HCT116 (cell line): ENCODE results near the gene ZNF750. TPM values are rescaled to one million over a fixed set of nuclear protein-coding genes. Genes with fewer than 3 reads are reported as not detected.

Experiments used
- ATAC-seq: fragments of 200-7000 bp; cut with Tn5 transposase; 2 replicates; pipeline ENCODE4 v1.9.1; 2020; ENCODE audit warnings: mild to moderate bottlenecking, moderate library complexity
- BruUV-seq: library from RNA; stranded (reverse); fragments of 400-500 nt; replicated peaks from 2 replicates; lab custom pipeline; 2021; lab: Mats Ljungman, UMichigan
- CTCF ChIA-PET: fragments of 300-600 bp; sonication (Branson Sonifier 250); formaldehyde crosslinking; loops from one replicate; lab custom pipeline; 2021; ENCODE audit warnings: antibody characterized with exemption; lab: Charles Lee
- POLR2A ChIA-PET: fragments of 300-600, 350-600 bp; sonication (Branson Sonifier 250); formaldehyde crosslinking; loops from one replicate; lab custom pipeline; 2021; ENCODE audit warnings: antibody characterized with exemption; lab: Charles Lee
- RAD21 ChIA-PET, 2 experiments: fragments of 300-600 bp; sonication (Branson Sonifier 250); formaldehyde crosslinking; loops; one replicate each; lab custom pipeline; 2023; ENCODE audit warnings: low total read pairs in 2 of 2; ENCODE audit not compliant: uncharacterized antibody in 2 of 2, unreplicated experiment in 2 of 2, low non-redundant PET in 1 of 2; lab: Charles Lee
- DNase-seq: peaks from one replicate; pipeline ENCODE4 v3.0.0-alpha.2; 2010; ENCODE audit warnings: low read depth, low spot score
- H2AFZ ChIP-seq: fragments of 200-600 bp; shearing (Covaris generic), sonication (generic); 2 replicates; pipeline ENCODE4 v1.6.1; 2017; ENCODE audit warnings: low read depth, mixed run types, mixed read lengths, antibody characterized with exemption, low read length; ENCODE audit not compliant: poor library complexity, severe bottlenecking
- H3K27ac ChIP-seq: 2 replicates; pipeline ENCODE4 v1.5.1; 2012; ENCODE audit warnings: low read depth, low read length
- H3K27me3 ChIP-seq: fragments of 200-600 bp; sonication (generic); 2 replicates; pipeline ENCODE4 v1.6.1; 2016; ENCODE audit warnings: mixed run types, low read length, mixed read lengths; ENCODE audit not compliant: insufficient read depth
- H3K36me3 ChIP-seq, 2 experiments: fragments of 200-500 bp in 1 of 2; fragments of 200-600 bp in 1 of 2; sonication (Bioruptor generic) in 1 of 2; sonication (generic) in 1 of 2; 2 replicates each; pipeline versions ENCODE4 v1.5.1 to v1.6.1; 2014 to 2016; ENCODE audit warnings: low read length in 2 of 2, inconsistent platforms in 1 of 2, mixed read lengths in 1 of 2, mixed run types in 1 of 2; ENCODE audit not compliant: insufficient read depth in 2 of 2, control insufficient read depth in 1 of 2
- H3K4me1 ChIP-seq, 2 experiments: fragments of 200-600 bp in 1 of 2; sonication (generic) in 1 of 2; 2 replicates each; pipeline versions ENCODE4 v1.5.1 to v1.6.1; 2012 to 2017; ENCODE audit warnings: low read length in 2 of 2, inconsistent platforms in 1 of 2, mild to moderate bottlenecking in 1 of 2, mixed read lengths in 1 of 2, mixed run types in 1 of 2, moderate library complexity in 1 of 2; ENCODE audit not compliant: insufficient read depth in 2 of 2, control insufficient read depth in 1 of 2
- H3K4me2 ChIP-seq: fragments of 200-600 bp; sonication (generic); 2 replicates; pipeline ENCODE4 v1.6.1; 2017; ENCODE audit warnings: mixed run types, low read length, mixed read lengths
- H3K4me3 ChIP-seq, 2 experiments: fragments of 200-600 bp in 1 of 2; sonication (generic) in 1 of 2; replicated peaks in 1 of 2; 2 replicates each; pipeline ENCODE4 v1.5.1; 2011 to 2016; ENCODE audit warnings: low read length in 2 of 2, control low read depth in 1 of 2, low read depth in 1 of 2, mild to moderate bottlenecking in 1 of 2, mixed read lengths in 1 of 2, mixed run types in 1 of 2
- H3K79me2 ChIP-seq: fragments of 200-600 bp; sonication (generic); 2 replicates; pipeline ENCODE4 v1.6.1; 2017; ENCODE audit warnings: mild to moderate bottlenecking, mixed run types, low read length, moderate library complexity, mixed read lengths; ENCODE audit not compliant: insufficient read depth
- H3K9ac ChIP-seq: fragments of 200-600 bp; sonication (generic); 2 replicates; pipeline ENCODE4 v1.6.1; 2016; ENCODE audit warnings: low read length, mixed read lengths
- H3K9me2 ChIP-seq: fragments of 200-600 bp; sonication (generic), shearing (Covaris generic); 2 replicates; pipeline ENCODE4 v1.6.1; 2017; ENCODE audit warnings: mixed run types, mild to moderate bottlenecking, moderate library complexity; ENCODE audit not compliant: insufficient read depth
- H3K9me3 ChIP-seq, 2 experiments: fragments of 200-500 bp in 1 of 2; fragments of 200-600 bp in 1 of 2; sonication (Bioruptor generic) in 1 of 2; sonication (generic) in 1 of 2; 2 replicates each; pipeline ENCODE4 v1.6.1; 2014 to 2017; ENCODE audit warnings: low read length in 2 of 2, mixed read lengths in 2 of 2, inconsistent platforms in 1 of 2, low read depth in 1 of 2, mild to moderate bottlenecking in 1 of 2, mixed run types in 1 of 2, moderate library complexity in 1 of 2; ENCODE audit not compliant: control insufficient read depth in 1 of 2, insufficient read depth in 1 of 2
- H4K20me1 ChIP-seq: fragments of 200-600 bp; sonication (generic), shearing (Covaris generic); 2 replicates; pipeline ENCODE4 v1.6.1; 2017; ENCODE audit warnings: mixed run types, mild to moderate bottlenecking, moderate library complexity; ENCODE audit not compliant: insufficient read depth
- ATF3 ChIP-seq: IDR thresholded peaks from 2 replicates; pipeline ENCODE4 v1.6.1; 2012
- CBX3 ChIP-seq: IDR thresholded peaks from 2 replicates; pipeline ENCODE4 v1.6.1; 2012; ENCODE audit warnings: low read depth
- CTCF ChIP-seq, 3 experiments: fragments of 200-600 bp in 1 of 3; sonication (generic) in 1 of 3; IDR thresholded peaks in 2 of 3; conservative IDR thresholded peaks in 1 of 3; 2 replicates each; pipeline ENCODE4 v1.5.1; 2012 to 2017; ENCODE audit warnings: low read depth in 2 of 3, low read length in 2 of 3, antibody characterized with exemption in 1 of 3, borderline replicate concordance in 1 of 3, control low read depth in 1 of 3, mild to moderate bottlenecking in 1 of 3, mixed read lengths in 1 of 3, mixed run types in 1 of 3, moderate library complexity in 1 of 3; ENCODE audit not compliant: insufficient read depth in 1 of 3
- ELF1 ChIP-seq: IDR thresholded peaks from 2 replicates; pipeline ENCODE4 v1.6.1; 2012; ENCODE audit warnings: low read depth, borderline replicate concordance
- EZH2 ChIP-seq: fragments of 200-600 bp; sonication (generic); IDR thresholded peaks from 2 replicates; pipeline ENCODE4 v1.6.1; 2017; ENCODE audit warnings: antibody characterized with exemption, mixed run types
- MAX ChIP-seq: IDR thresholded peaks from 2 replicates; pipeline ENCODE4 v1.6.1; 2012
- RAD21 ChIP-seq: IDR thresholded peaks from 2 replicates; pipeline ENCODE4 v1.6.1; 2012; ENCODE audit warnings: low read depth, mild to moderate bottlenecking
- REST ChIP-seq: IDR thresholded peaks from 2 replicates; pipeline ENCODE4 v1.6.1; 2012; ENCODE audit warnings: low read depth
- SIN3A ChIP-seq: IDR thresholded peaks from 2 replicates; pipeline ENCODE4 v1.6.1; 2012; ENCODE audit warnings: low read depth
- SRF ChIP-seq: IDR thresholded peaks from 2 replicates; pipeline ENCODE4 v1.6.1; 2012; ENCODE audit warnings: low read depth
- YY1 ChIP-seq: IDR thresholded peaks from 2 replicates; pipeline ENCODE4 v1.6.1; 2011; ENCODE audit warnings: low read length, low read depth, moderate library complexity, mild to moderate bottlenecking; ENCODE audit not compliant: insufficient replicate concordance; ENCODE audit errors: extremely low read depth
- intact Hi-C: fragments of 100-400 bp; cut with micrococcal nuclease; formaldehyde crosslinking; loops from 2 replicates; pipeline ENCODE4 v1.10.0; 2022
- total RNA-seq: library from RNA; stranded (reverse); gene quantifications from one replicate; pipeline ENCODE4 v1.2.1, GENCODE V29; 2021; ENCODE audit not compliant: unreplicated experiment
- TF ChIP-seq, protein P1 (sequence below): IDR thresholded peaks from 2 replicates; pipeline ENCODE4 v1.6.1; 2011; ENCODE audit warnings: mild to moderate bottlenecking, low read length, moderate library complexity; ENCODE audit not compliant: insufficient replicate concordance; ENCODE audit errors: extremely low read depth

ZNF750 gene
- total RNA-seq, 1 experiment from 2014 or later, result not detected

GRCh38 chr17:82815790-82816305 lies 24.0 kb downstream of the ZNF750 start (continued):
- TF ChIP-seq REST, result no peak
- TF ChIP-seq RAD21, result no peak
- no peak for TF ChIP-seq ATF3
- no peak for TF ChIP-seq SIN3A

GRCh38 chr17:82815354-82815753 lies 24.5 kb downstream of the ZNF750 start:
- Histone ChIP-seq H4K20me1 (no peaks in the 10 kb centered on the region), H3K4me1 (no peaks in the 10 kb centered on the region), H3K27me3 (no peaks in the 10 kb centered on the region), H3K79me2 (peaks cover 9% of the 10 kb centered on the region; the same call in 1 of the 2 replicates), H2AFZ (no peak overlapping the region), H3K4me2 (no peak overlapping the region), H3K9me2 (no peaks in the 10 kb centered on the region), H3K36me3 (peaks cover 6 to 54% of the 10 kb centered on the region in 2 experiments), H3K9ac (no peak overlapping the region), H3K4me3 (no peak overlapping the region), H3K27ac (no peak overlapping the region), H3K9me3 (peaks cover 13 to 14% of the 10 kb centered on the region in 2 experiments; a peak in 3 of 4 replicates)
- ChIA-PET POLR2A (no interaction called here), CTCF (no interaction called here), RAD21 (no interaction called here)
- no TSS peak for BruUV-seq
- intact Hi-C loops, result no loop called here
- no peak for ATAC-seq
- no peak for DNase-seq
- TF ChIP-seq CTCF (IDR thresholded peaks at IDR 0.05 in 2 of 3, conservative IDR thresholded peaks at IDR 0.05 in 1 of 3; ENCODE audit: borderline replicate concordance in 1 of 3, insufficient read depth in 1 of 3, low read depth in 2 of 3, low read length in 2 of 3), result no peak
- TF ChIP-seq, protein P1, sequence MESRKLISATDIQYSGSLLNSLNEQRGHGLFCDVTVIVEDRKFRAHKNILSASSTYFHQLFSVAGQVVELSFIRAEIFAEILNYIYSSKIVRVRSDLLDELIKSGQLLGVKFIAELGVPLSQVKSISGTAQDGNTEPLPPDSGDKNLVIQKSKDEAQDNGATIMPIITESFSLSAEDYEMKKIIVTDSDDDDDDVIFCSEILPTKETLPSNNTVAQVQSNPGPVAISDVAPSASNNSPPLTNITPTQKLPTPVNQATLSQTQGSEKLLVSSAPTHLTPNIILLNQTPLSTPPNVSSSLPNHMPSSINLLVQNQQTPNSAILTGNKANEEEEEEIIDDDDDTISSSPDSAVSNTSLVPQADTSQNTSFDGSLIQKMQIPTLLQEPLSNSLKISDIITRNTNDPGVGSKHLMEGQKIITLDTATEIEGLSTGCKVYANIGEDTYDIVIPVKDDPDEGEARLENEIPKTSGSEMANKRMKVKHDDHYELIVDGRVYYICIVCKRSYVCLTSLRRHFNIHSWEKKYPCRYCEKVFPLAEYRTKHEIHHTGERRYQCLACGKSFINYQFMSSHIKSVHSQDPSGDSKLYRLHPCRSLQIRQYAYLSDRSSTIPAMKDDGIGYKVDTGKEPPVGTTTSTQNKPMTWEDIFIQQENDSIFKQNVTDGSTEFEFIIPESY, result no peak
- TF ChIP-seq SIN3A, result no peak
- no peak for TF ChIP-seq EZH2
- no peak for TF ChIP-seq YY1
- TF ChIP-seq MAX, result no peak
- TF ChIP-seq CBX3, result no peak
- no peak for TF ChIP-seq SRF
- TF ChIP-seq ATF3, result no peak
- no peak for TF ChIP-seq ELF1
